NAMALWA (cell line): Measurements from ENCODE around the gene OXER1.

ENCODE experiments used
- DNase-seq: peaks from one replicate; pipeline ENCODE4 v3.0.0-alpha.2; 2015; ENCODE audit warnings: low spot score

Gene OXER1

DNA sequence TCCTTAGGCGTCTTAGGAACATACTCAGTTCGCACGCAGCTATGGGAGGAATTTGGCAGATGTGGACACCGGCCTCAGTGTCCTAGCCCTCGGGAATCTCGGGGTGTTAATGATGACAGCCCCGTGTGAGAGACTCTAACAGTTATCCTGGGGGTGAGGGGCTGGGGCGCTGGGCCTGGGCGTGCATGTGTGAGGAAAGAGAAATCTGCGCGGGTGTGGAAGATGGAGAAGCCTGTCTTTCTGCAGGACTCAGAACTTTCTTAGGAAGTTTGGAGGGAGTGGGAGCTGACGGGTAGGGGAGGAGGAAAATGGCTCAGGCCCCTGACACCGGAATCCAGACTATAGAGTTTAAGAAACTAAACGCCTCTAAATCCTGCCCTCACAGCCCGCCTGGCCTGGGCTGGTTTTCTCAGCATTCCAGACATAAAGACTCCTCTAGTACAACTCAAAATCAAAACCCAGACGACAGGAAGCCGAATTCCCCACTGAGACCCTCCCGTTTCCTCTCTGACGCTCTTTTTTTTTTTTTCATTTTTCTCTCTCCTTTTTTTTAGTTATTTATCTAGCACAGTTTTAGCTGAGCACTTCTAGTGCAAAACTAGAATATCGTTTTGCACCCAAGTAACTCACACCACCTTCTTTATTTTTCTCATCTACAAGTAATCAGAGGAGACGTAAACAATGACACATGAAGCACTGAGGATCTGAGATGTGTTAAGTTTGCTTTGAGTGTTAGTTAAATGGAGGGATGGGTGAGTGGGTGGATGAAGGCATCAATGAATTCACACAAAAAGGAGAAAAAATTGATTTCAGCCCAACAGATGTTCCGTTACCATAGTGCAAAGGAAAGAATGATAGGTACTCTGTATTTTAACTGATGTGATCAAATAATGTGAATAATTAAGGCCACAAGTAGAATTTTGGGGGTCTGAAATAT, 29.7 kb upstream of the OXER1 start:
- DNase-seq = no peak

- no peak for DNase-seq
These were observed 28.8 kb upstream of the OXER1 start, which contains the start of gene HAAO for GRCh38 chr2:42792583-42793333. TSS of gene HAAO (minus strand) at chr2:42792583. CDS start at chr2:42792536, 47 bp downstream.

- DNase-seq = no peak
These were observed 28.2 kb upstream of the OXER1 start for GRCh38 chr2:42792087-42792582.

DNA sequence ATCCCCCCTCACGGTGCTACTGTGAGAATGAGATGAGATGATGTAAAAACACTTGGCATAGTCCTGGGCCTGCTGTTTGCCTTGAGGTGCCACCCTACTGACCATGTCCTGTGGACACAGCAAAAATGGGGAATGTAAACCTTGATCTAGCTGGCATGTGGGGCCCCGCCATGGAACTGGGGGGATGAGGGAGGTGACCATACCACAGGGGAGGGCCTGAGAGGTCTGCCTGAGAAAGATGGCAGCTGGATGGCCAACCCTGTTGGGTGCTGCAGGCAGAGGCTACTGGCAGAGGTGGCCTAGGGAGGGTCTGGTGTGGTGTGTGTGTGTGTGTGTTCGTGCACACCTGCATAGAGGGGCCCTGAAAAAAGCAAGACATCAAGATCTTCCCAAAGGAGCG, 27.7 kb upstream of the OXER1 start:
- DNase-seq = no peak

GRCh38 chr2:42789751-42790150, 25.8 kb upstream of the OXER1 start:
- DNase-seq = no peak

DNA sequence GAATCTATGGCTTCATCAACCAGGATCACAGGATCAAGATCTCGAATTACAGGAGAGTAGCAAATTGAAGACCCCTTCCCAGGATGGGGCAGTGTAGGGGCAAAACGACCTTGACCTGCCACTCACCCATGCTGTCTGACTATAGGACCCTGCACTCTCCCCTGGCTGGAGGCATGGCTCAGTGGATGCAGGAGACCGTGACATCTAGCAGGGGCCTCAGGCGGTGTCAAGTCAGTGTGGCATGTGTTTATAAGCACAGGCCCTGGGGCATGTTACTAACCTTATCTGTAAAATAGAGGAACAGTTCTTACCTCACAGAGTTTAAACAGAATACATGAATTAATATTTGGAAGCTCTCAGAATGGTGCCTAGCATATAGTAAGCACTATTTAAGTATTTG, 24.9 kb upstream of the OXER1 start:
- no peak for DNase-seq

- DNase-seq = no peak
These were observed 24.5 kb upstream of the OXER1 start for GRCh38 chr2:42788478-42788793.

- DNase-seq = no peak
These were observed 24.0 kb upstream of the OXER1 start for GRCh38 chr2:42787788-42788477.

- DNase-seq = no peak
These were observed 23.5 kb upstream of the OXER1 start for GRCh38 chr2:42787424-42787787.

DNA sequence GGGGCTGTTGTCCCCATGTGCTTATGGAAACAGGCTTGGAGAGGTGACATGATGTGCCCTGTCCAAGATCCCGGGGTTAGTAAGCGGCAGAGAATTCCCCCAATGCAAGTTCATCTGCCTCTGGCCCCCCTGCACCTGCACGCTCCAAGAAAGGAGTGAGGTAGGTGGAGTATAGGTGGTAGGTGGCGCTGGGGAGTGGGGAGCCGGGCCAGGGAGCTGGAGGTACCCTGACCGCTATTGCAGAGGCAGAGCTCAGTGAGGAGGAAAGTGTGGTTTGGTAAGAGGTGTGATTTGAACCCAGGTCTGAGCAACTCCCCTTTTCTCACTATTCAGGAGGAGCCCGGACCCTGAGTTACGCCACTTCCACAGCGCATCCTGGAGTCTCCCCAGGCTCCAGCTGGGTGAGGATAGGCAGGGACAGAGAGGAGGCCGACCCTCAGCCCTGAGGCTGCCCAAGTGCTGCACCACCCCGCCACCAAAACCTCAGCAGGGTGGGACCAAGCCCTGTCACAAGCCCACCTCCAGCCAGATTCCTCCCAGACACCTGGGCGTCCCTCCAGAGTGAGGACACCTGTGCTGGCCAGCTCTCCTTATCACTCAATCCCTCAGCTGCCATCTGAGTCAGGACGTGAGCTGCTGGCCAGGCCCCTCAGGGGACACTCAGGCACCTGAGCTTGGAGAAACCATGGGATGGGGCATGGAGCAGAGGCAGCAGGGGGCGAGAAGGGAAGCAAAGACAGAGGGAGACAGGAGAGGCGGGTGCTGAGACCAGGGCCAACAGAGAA, 22.8 kb upstream of the OXER1 start:
- DNase-seq = no peak

DNA sequence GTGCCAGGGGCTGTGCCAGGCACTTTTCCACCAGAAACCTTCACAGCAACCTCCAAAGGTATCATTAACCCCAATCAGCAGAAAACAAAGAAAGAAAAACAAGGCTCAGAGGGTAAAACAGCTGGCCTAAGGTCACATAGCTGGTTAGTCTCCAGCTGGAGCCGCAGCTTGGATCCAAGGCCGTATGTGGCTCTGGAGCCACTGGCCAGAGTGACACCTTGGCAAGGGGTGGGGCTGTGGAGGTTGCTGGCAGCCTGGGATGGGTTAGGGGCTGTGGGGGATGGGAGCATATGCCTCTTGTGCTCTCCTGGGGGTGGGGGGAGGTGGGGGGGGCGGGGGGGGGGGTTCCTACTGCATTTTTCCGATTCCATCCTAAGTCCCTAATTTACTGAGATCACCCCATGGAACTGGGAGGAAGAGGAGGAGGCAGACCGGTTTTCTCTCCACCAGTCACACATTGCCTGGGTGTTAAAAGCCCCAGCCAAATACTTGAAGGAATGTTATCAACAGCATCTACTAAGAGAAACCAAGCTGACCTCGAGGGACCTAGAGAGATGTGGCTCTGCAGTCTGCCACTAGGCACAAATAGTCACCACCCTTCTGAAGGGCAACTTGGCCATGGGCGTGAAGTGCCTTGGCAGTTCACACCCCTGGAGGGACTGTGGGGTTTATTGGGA, 20.4 kb upstream of the OXER1 start:
- DNase-seq = no peak

GRCh38 chr2:42783511-42783910, 19.6 kb upstream of the OXER1 start:
- no peak for DNase-seq

DNA sequence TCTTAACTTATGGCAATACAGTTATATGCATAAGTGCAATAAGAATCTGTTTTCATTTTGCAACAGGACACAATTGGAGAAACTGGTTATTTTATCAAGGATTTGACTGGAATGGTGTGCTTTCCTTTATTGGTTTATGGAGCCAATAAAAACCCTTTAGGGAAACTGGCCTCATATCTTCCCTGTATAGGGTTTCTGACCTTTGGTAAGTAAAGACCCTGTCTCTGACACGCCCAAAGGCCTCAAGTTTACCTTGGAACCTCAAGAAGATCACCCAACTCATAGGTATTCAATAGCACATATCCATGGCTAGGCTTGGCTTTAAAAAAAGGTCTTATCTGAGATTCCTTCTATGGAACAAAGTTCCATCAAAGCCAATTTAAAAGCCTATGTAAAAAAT, 17.2 kb upstream of the OXER1 start:
- no peak for DNase-seq

- no peak for DNase-seq
These were observed 14.2 kb upstream of the OXER1 start for GRCh38 chr2:42777883-42778805.

DNA sequence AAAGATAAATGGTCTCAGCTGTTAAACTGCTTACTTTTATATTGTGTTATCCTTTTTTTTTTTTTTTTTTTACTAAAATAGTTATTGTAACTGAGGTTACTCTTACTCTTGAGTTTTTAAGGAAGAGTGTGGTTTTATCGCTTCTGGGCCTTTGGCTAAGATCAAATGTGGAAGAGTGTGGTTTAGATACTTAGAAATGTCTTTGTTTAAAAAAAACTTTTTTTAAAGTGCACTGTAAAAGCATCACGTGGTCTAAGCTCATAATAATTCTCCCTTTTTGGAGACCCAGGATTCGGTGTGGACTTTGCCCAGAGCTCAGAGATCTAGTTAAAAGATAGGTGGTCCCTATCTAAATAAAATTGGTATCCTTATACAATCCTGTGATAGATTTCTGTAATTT, 11.9 kb upstream of the OXER1 start:
- DNase-seq = no peak

DNA sequence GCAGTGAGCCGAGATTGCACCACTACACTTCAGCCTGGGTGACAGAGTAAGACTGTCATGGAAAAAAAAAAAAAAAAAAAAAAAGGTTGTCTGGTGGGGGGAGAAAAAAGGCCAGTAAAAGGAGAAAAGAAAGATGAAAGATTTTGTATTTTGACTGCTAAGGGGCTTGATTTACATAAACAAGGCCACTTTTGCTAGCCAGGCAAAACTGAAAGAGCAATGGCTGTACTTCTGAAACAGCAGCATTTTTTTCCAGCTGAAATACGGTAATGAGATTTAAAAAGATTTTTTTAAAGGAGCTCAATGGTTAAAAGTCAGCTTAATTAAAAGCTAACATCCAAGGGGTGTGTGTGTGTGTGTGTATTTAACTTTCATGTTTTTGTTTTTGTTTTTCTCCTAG, 11.3 kb upstream of the OXER1 start:
- DNase-seq = peak; percentile 52

GRCh38 chr2:42771546-42772153, 7.7 kb upstream of the OXER1 start:
- no peak for DNase-seq

DNA sequence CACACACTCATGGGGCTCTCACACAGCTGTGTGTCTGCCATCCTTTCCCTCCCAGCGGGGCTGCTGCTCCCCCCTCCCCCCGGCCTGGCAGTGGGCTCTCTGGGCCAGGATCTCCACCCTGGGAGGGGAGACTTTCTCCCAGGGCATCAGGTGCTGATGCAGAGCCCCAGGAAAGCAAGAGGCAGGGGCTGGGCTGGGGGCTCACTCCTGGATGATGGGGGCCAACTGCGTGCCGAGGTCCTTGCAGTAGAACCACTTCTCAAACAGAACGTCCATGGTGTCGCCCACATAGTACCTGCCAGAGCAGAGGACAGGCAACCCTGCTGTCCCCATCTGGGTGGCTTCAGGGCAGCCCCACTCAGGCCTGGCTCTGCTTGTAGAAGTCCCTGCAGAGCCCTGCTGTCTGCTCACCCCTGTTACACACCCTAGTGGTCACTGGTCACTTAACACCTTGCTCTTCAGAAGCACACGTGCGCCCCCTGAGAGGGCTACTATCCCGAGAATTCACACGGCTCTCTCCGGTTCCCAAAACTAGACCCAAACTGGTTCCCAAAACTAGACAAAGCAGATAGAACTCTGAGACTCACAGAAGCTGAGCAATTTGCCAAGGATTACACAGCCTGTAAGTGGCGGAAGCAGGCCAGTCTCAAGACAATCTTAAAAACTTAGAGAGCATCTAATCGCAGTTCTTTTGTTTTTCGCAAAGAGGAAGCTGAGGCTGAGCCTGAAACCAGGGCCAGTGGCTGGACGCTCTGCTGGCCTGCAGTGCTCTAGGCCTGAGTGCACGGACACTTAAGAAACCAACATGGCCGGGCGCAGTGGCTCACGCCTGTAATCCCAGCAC, 6.6 kb upstream of the OXER1 start:
- DNase-seq = peak; percentile 70
